Transverse colon (tissue), 3 donors: ENCODE measurements around the gene CNNM3.

Source experiments
- CTCF ChIP-seq, 5 experiments: fragments of 200-600 bp in 3 of 5; fragments of 450-650 bp in 2 of 5; sonication (generic) in 3 of 5; IDR thresholded peaks; 1 replicate in 2 of 5; 2 replicates in 3 of 5; pipeline ENCODE4 v1.5.1; 2016 to 2017; ENCODE audit warnings: antibody characterized with exemption in 5 of 5, inconsistent platforms in 3 of 5, mild to moderate bottlenecking in 2 of 5, moderate library complexity in 1 of 5
- EP300 ChIP-seq: sonication (generic); formaldehyde crosslinking; IDR thresholded peaks from one replicate; pipeline ENCODE4 v1.6.1; 2017; ENCODE audit warnings: antibody characterized with exemption, low read depth
- POLR2A ChIP-seq: fragments of 450-650 bp; IDR thresholded peaks from one replicate; pipeline ENCODE4 v1.6.1; 2016; ENCODE audit warnings: antibody characterized with exemption, mild to moderate bottlenecking, moderate library complexity

GRCh38 chr2:96795076-96795475, 21.0 kb upstream of the CNNM3 start:
- no peak for TF ChIP-seq CTCF (IDR thresholded peaks at IDR 0.05)
- no peak for TF ChIP-seq POLR2A
- no peak for TF ChIP-seq EP300
